Astrocyte of the cerebellum (primary cell): ENCODE measurements around the gene BLMH.

ENCODE experiments used
- DNase-seq: peaks from one replicate; pipeline ENCODE4 v3.0.0-alpha.2; 2011; ENCODE audit warnings: low read depth
- H3K4me3 ChIP-seq: 2 replicates; pipeline ENCODE4 v1.5.1; 2011; ENCODE audit warnings: mild to moderate bottlenecking, low read depth, low read length, moderate library complexity
- in situ Hi-C: cut with HindIII; loops from 2 replicates; pipeline ENCODE4 v1.10.0; 2017; ENCODE audit warnings: low sequenced_read_pairs
- TF ChIP-seq, protein P1 (sequence below): IDR thresholded peaks from 2 replicates; pipeline ENCODE4 v1.5.1; 2012; ENCODE audit warnings: low read length, low read depth, moderate library complexity, mild to moderate bottlenecking; ENCODE audit errors: missing control alignments

Gene BLMH

GRCh38 chr17:30321314-30321713 is 29.6 kb upstream of the BLMH start:
- in situ Hi-C loops: no loop called here
- no peak for DNase-seq
- TF ChIP-seq, protein P1, sequence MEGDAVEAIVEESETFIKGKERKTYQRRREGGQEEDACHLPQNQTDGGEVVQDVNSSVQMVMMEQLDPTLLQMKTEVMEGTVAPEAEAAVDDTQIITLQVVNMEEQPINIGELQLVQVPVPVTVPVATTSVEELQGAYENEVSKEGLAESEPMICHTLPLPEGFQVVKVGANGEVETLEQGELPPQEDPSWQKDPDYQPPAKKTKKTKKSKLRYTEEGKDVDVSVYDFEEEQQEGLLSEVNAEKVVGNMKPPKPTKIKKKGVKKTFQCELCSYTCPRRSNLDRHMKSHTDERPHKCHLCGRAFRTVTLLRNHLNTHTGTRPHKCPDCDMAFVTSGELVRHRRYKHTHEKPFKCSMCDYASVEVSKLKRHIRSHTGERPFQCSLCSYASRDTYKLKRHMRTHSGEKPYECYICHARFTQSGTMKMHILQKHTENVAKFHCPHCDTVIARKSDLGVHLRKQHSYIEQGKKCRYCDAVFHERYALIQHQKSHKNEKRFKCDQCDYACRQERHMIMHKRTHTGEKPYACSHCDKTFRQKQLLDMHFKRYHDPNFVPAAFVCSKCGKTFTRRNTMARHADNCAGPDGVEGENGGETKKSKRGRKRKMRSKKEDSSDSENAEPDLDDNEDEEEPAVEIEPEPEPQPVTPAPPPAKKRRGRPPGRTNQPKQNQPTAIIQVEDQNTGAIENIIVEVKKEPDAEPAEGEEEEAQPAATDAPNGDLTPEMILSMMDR: no peak
- no peak overlapping the region for H3K4me3 ChIP-seq

GRCh38 chr17:30318155-30318554 is 26.4 kb upstream of the BLMH start:
- H3K4me3 ChIP-seq: no peak overlapping the region
- no peak for DNase-seq
- in situ Hi-C loops: no loop called here
- TF ChIP-seq, protein P1: no peak

DNA sequence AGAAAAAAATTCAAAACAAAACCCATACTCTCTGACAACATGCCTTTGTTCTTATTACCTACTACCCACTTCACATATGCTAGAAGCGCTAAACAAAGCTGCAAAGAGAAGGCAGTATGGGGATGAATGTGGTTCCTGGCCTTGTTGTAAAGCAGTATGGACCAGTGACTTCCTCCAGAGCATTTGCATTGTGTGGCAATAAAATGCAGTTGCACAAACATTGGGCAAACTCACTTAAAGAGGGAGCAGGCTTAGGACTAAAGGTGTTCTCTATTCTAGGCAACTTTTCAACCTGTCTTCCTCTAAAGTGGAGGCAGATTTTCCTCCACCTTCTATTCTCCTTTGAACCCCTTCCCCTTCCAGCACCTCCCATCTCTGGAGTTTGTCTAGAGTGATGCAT is 25.0 kb upstream of the BLMH start:
- DNase-seq: no peak
- in situ Hi-C loops: no loop called here

DNA sequence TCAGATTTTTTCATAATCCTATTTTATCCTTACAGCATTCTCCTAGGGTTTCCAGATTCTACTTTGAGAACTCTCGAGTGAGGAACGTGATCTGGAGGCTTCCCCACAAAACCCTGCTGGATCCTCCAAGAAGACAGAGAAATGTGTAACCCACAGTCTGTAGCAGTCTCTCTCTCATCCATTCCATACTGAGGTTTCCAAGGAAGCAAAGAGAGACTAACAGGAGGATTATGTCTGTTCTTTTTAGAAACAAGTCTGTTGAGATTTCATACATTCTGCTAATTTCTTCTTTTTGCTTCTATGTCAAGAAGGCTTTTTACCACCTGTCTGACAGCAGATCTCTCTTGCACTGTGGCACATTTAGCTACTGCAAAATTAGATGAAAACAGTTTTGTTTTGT is 23.4 kb upstream of the BLMH start:
- in situ Hi-C loops: no loop called here
- H3K4me3 ChIP-seq: no peak overlapping the region
- DNase-seq: no peak
- TF ChIP-seq, protein P1: no peak

More for the DNA sequence above, 25.0 kb upstream of the BLMH start:
- no peak overlapping the region for H3K4me3 ChIP-seq
- TF ChIP-seq, protein P1: no peak

DNA sequence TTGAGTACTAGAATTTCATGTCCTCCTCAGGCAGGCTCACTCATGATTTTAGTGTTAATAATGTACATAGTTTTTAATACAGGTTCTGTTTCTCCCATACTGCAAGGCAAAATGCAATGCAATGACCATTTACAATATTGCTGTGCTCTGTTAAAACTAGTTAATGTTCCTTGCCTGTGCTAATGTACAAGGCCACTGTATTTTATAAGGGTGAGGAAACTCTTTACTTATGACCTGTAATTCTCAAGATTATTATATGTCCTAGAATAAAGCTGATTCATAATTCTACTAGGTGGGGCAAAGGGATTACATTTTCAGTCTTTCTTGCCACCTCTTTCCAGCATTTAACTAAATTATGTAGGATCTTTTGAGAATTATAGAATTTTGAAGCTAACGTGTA is 22.7 kb upstream of the BLMH start:
- no peak for DNase-seq
- TF ChIP-seq, protein P1: no peak
- in situ Hi-C loops: no loop called here
- no peak overlapping the region for H3K4me3 ChIP-seq

DNA sequence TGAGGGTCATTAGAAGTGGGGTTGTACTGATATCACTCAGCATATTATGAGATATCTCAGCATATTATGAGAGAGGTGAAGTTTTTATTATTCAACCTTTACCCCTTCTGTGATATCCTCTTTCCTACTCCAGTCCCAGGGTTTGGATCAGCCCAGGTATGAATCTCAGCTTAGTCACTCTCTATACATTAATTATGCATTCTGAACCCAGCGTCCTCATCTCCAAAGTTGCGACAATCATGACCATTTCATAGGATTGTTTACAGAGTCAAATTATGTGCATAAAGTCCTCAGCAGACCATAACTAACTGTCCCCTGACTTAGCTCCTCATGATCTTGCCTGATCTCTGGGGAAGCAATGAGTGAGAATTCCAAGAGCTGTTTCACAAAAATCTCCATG is 20.5 kb upstream of the BLMH start:
- no peak for DNase-seq
- no peak overlapping the region for H3K4me3 ChIP-seq
- in situ Hi-C loops: no loop called here
- TF ChIP-seq, protein P1: no peak

DNA sequence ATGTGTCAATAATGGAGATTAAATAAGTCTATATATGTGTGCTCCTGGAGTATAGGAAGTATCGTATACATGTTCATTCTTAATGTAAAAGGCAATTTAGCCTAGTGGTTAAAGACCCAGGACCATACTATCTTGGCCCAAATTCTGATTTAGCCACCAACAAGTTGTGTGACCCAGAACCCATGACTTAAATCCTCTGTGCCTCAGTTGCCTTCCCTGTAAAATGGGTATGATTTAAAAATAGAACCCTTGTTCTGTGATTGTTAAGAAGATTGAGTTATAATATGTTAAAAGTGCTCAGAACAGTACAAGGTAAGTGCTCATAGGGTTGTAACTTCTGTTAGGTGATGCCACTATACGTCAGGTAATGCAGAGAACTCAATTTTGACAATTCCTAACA is 18.8 kb upstream of the BLMH start:
- H3K4me3 ChIP-seq: no peak overlapping the region
- TF ChIP-seq, protein P1: no peak
- in situ Hi-C loops: no loop called here
- no peak for DNase-seq
